SK-N-SH (cell line): ENCODE data around the gene SVIL. TPM values are rescaled to one million over a fixed set of nuclear protein-coding genes. Genes with fewer than 3 reads are reported as not detected.

ENCODE experiments used
- CTCF ChIA-PET: fragments of 300-600, 350-600 bp; formaldehyde crosslinking; extraction: SDS; loops from one replicate; lab custom pipeline; 2021; lab: Yijun Ruan, JAX
- POLR2A ChIA-PET: fragments of 350-600 bp; sonication (Branson Sonifier 250); formaldehyde crosslinking; extraction: SDS; loops from one replicate; lab custom pipeline; 2020; ENCODE audit warnings: antibody characterized with exemption, inconsistent platforms; lab: Yijun Ruan, JAX
- DNase-seq: peaks from one replicate; pipeline ENCODE4 v3.0.0; 2012
- H2AFZ ChIP-seq: fragments of 200-600 bp; sonication (generic); 2 replicates; pipeline ENCODE4 v1.8.1; 2016; ENCODE audit warnings: antibody characterized with exemption, mild to moderate bottlenecking, low read depth
- H3F3A ChIP-seq: fragments of 200-600 bp; sonication (generic); replicated peaks from 2 replicates; pipeline ENCODE3; 2016; ENCODE audit warnings: antibody characterized with exemption, mild to moderate bottlenecking; ENCODE audit not compliant: insufficient read depth
- H3K27ac ChIP-seq, 2 experiments: fragments of 200-500 bp in 1 of 2; fragments of 200-600 bp in 1 of 2; sonication (Bioruptor generic) in 1 of 2; sonication (generic), shearing (Covaris generic) in 1 of 2; 2 replicates each; pipeline versions ENCODE4 v1.5.1 to v1.6.1; 2014 to 2016; ENCODE audit warnings: low read depth in 2 of 2, inconsistent platforms in 1 of 2, low read length in 1 of 2, mild to moderate bottlenecking in 1 of 2, mixed read lengths in 1 of 2
- H3K27me3 ChIP-seq: fragments of 200-600 bp; sonication (generic), shearing (Covaris generic); 2 replicates; pipeline ENCODE4 v1.6.1; 2016; ENCODE audit warnings: mixed run types; ENCODE audit not compliant: insufficient read depth
- H3K36me3 ChIP-seq, 2 experiments: fragments of 200-500 bp in 1 of 2; fragments of 200-600 bp in 1 of 2; sonication (Bioruptor generic) in 1 of 2; sonication (generic) in 1 of 2; replicated peaks in 1 of 2; 2 replicates each; pipeline versions ENCODE3 to v1.5.1; 2014 to 2016; ENCODE audit warnings: low read length in 1 of 2, mild to moderate bottlenecking in 1 of 2; ENCODE audit not compliant: insufficient read depth in 2 of 2, control insufficient read depth in 1 of 2
- H3K4me1 ChIP-seq, 2 experiments: fragments of 200-500 bp in 1 of 2; fragments of 200-600 bp in 1 of 2; sonication (Bioruptor generic) in 1 of 2; sonication (generic), shearing (Covaris generic) in 1 of 2; 2 replicates each; pipeline versions ENCODE4 v1.5.1 to v1.6.1; 2014 to 2016; ENCODE audit warnings: low read depth in 1 of 2, low read length in 1 of 2, mixed run types in 1 of 2; ENCODE audit not compliant: insufficient read depth in 2 of 2, control insufficient read depth in 1 of 2
- H3K4me2 ChIP-seq: fragments of 200-600 bp; sonication (generic), shearing (Covaris generic); 2 replicates; pipeline ENCODE4 v1.6.1; 2017; ENCODE audit warnings: mixed run types
- H3K4me3 ChIP-seq, 2 experiments: fragments of 200-500 bp in 1 of 2; fragments of 200-600 bp in 1 of 2; sonication (Bioruptor generic) in 1 of 2; sonication (generic), shearing (Covaris generic) in 1 of 2; 2 replicates each; pipeline versions ENCODE4 v1.5.1 to v1.8.1; 2014 to 2016; ENCODE audit warnings: low read depth in 2 of 2, inconsistent platforms in 1 of 2, low read length in 1 of 2, mild to moderate bottlenecking in 1 of 2, mixed read lengths in 1 of 2, moderate library complexity in 1 of 2
- H3K79me2 ChIP-seq: fragments of 200-600 bp; sonication (generic); 2 replicates; pipeline ENCODE4 v1.8.1; 2017; ENCODE audit warnings: mild to moderate bottlenecking; ENCODE audit not compliant: insufficient read depth
- H3K9ac ChIP-seq: fragments of 200-600 bp; sonication (generic); 2 replicates; pipeline ENCODE4 v1.6.1; 2017; ENCODE audit warnings: mixed run types
- H3K9me2 ChIP-seq: fragments of 200-600 bp; sonication (generic); 2 replicates; pipeline ENCODE4 v1.6.1; 2017; ENCODE audit warnings: mixed run types
- H3K9me3 ChIP-seq: fragments of 200-600 bp; sonication (generic); 2 replicates; pipeline ENCODE4 v1.6.1; 2017; ENCODE audit warnings: mixed run types, mild to moderate bottlenecking, moderate library complexity
- H4K20me1 ChIP-seq: fragments of 200-600 bp; sonication (generic); 2 replicates; pipeline ENCODE4 v1.6.1; 2017; ENCODE audit warnings: mild to moderate bottlenecking, mixed run types; ENCODE audit not compliant: insufficient read depth
- CHD2 ChIP-seq: fragments of 150-350 bp; IDR thresholded peaks from 2 replicates; pipeline ENCODE4 v1.6.1; 2018; ENCODE audit warnings: low read length; ENCODE audit not compliant: partially characterized antibody
- CTCF ChIP-seq: fragments of 200-600 bp; sonication (generic); IDR thresholded peaks from 2 replicates; pipeline ENCODE4 v1.6.1; 2017; ENCODE audit warnings: antibody characterized with exemption, mild to moderate bottlenecking, moderate library complexity
- FOSL2 ChIP-seq: IDR thresholded peaks from 2 replicates; pipeline ENCODE4 v1.4.0; 2012; ENCODE audit warnings: low read depth, mild to moderate bottlenecking, moderate library complexity, borderline replicate concordance
- GATA2 ChIP-seq: sonication (generic); formaldehyde crosslinking; IDR thresholded peaks from 2 replicates; pipeline ENCODE4 v1.5.0; 2020; ENCODE audit warnings: mild to moderate bottlenecking, missing genetic modification reagents
- MAX ChIP-seq: IDR thresholded peaks from 2 replicates; pipeline ENCODE4 v1.4.0; 2012; ENCODE audit warnings: low read depth
- MEF2A ChIP-seq: IDR thresholded peaks from 2 replicates; pipeline ENCODE4 v1.4.0; 2012; ENCODE audit warnings: low read depth, borderline replicate concordance
- MXI1 ChIP-seq: IDR thresholded peaks from 2 replicates; pipeline ENCODE4 v1.6.1; 2012; ENCODE audit warnings: mild to moderate bottlenecking, low read depth, low read length, improper control_type of control experiment
- NRF1 ChIP-seq: IDR thresholded peaks from 2 replicates; pipeline ENCODE4 v1.6.1; 2012; ENCODE audit warnings: low read depth, mild to moderate bottlenecking, low read length
- RAD21 ChIP-seq: IDR thresholded peaks from 2 replicates; pipeline ENCODE4 v1.6.1; 2012; ENCODE audit warnings: mild to moderate bottlenecking, low read length
- REST ChIP-seq: IDR thresholded peaks from 2 replicates; pipeline ENCODE4 v1.6.1; 2012; ENCODE audit warnings: mild to moderate bottlenecking, low read depth, low read length, moderate library complexity
- RFX5 ChIP-seq: IDR thresholded peaks from 2 replicates; pipeline ENCODE4 v1.6.1; 2012; ENCODE audit warnings: mild to moderate bottlenecking, improper control_type of control experiment, low read length
- SIN3A ChIP-seq: IDR thresholded peaks from 2 replicates; pipeline ENCODE4 v1.6.1; 2012; ENCODE audit warnings: low read depth, mild to moderate bottlenecking, low read length, moderate library complexity, borderline replicate concordance
- TAF1 ChIP-seq: IDR thresholded peaks from 2 replicates; pipeline ENCODE4 v1.6.1; 2012; ENCODE audit warnings: low read depth, mild to moderate bottlenecking, low read length, moderate library complexity, borderline replicate concordance
- TCF12 ChIP-seq: IDR thresholded peaks from 2 replicates; pipeline ENCODE4 v1.4.0; 2012
- TEAD4 ChIP-seq: IDR thresholded peaks from 2 replicates; pipeline ENCODE4 v1.4.0; 2012; ENCODE audit warnings: mild to moderate bottlenecking, borderline replicate concordance; ENCODE audit not compliant: insufficient read depth
- ZBTB33 ChIP-seq: IDR thresholded peaks from 2 replicates; pipeline ENCODE4 v1.4.0; 2012; ENCODE audit warnings: low read depth, borderline replicate concordance
- WGBS: methylation state at CpG from one replicate; pipeline ENCODE4 v1.1.6; 2017; ENCODE audit warnings: low lambda C conversion rate; 5-methylcytosine and 5-hydroxymethylcytosine counted together
- polyA plus RNA-seq, 3 experiments: library from polyadenylated mRNA; depleted of rRNA; stranded (reverse); fragments of >200 nt; gene quantifications; 2 replicates each; pipeline ENCODE4 v1.2.3, GENCODE V29; 2012

The SVIL gene
- polyA plus RNA-seq, 1 of the 3 experiments (the other 2 are of a cell fraction) = 48.7 TPM

- 100% methylated on average over 1 of the region's 1 CpG for WGBS
- Histone ChIP-seq H3F3A (peaks cover 15% of the 10 kb centered on the region), H4K20me1 (peaks cover 57% of the 10 kb centered on the region; the same call in 1 of the 2 replicates), H3K4me2 (no peak overlapping the region), H3K9me2 (no peaks in the 10 kb centered on the region), H3K27me3 (no peaks in the 10 kb centered on the region), H3K36me3 (peaks cover 0 to 6% of the 10 kb centered on the region in 2 experiments), H2AFZ (no peak overlapping the region), H3K27ac (no peak overlapping the region), H3K4me1 (peaks cover 2 to 40% of the 10 kb centered on the region in 2 experiments; a peak in 3 of 4 replicates), H3K4me3 (no peak overlapping the region), H3K79me2 (peaks cover 60% of the 10 kb centered on the region), H3K9ac (no peak overlapping the region), H3K9me3 (no peaks in the 10 kb centered on the region)
- no peak for DNase-seq
- ChIA-PET POLR2A (no interaction called here), CTCF (no interaction called here)
- no peak for TF ChIP-seq RFX5
- no peak for TF ChIP-seq FOSL2
- no peak for TF ChIP-seq SIN3A
- no peak for TF ChIP-seq TEAD4
- TF ChIP-seq RAD21 = no peak
- no peak for TF ChIP-seq MEF2A
- TF ChIP-seq GATA2 (CRISPR knock-in tag) = no peak
- no peak for TF ChIP-seq CHD2
- no peak for TF ChIP-seq ZBTB33
- no peak for TF ChIP-seq MXI1
- no peak for TF ChIP-seq REST
- no peak for TF ChIP-seq TAF1
- TF ChIP-seq CTCF = no peak
- no peak for TF ChIP-seq NRF1
- no peak for TF ChIP-seq TCF12
- TF ChIP-seq MAX = no peak
These were observed 38.4 kb downstream of the SVIL start for GRCh38 chr10:29596356-29596755.
